Breast epithelium (tissue), 3 donors: Measurements from ENCODE around the gene TNFSF10.

Source experiments
- CTCF ChIP-seq, 3 donors: fragments of 450-650 bp; IDR thresholded peaks; one replicate each; pipeline ENCODE4 v1.5.1; 2016 to 2017; ENCODE audit warnings: antibody characterized with exemption in 3 of 3, mild to moderate bottlenecking in 3 of 3, moderate library complexity in 3 of 3
- POLR2AphosphoS5 ChIP-seq, 3 donors: sonication (generic); formaldehyde crosslinking; IDR thresholded peaks; one replicate each; pipeline ENCODE4 v1.6.1; 2017; ENCODE audit warnings: antibody characterized with exemption in 3 of 3

GRCh38 chr3:172562871-172563865, 39.9 kb upstream of the TNFSF10 start:
- TF ChIP-seq POLR2AphosphoS5 (IDR thresholded peaks at IDR 0.05) (peak in 2 of 3 donors; percentile 74 to 95), CTCF (IDR thresholded peaks at IDR 0.05) (no peak)
